Astrocyte of the cerebellum (primary cell): ENCODE results near the gene STAG1.
"Not testable (repeated sequence)": the region's sequence is repeated elsewhere in the genome, so short reads cannot be mapped to it uniquely, and the experiment has no call there.

ENCODE experiments used
- DNase-seq: peaks from one replicate; pipeline ENCODE4 v3.0.0-alpha.2; 2011; ENCODE audit warnings: low read depth
- H3K4me3 ChIP-seq: 2 replicates; pipeline ENCODE4 v1.5.1; 2011; ENCODE audit warnings: mild to moderate bottlenecking, low read depth, low read length, moderate library complexity
- CTCF ChIP-seq: IDR thresholded peaks from 2 replicates; pipeline ENCODE4 v1.5.1; 2012; ENCODE audit warnings: low read length, low read depth, moderate library complexity, mild to moderate bottlenecking; ENCODE audit errors: missing control alignments
- in situ Hi-C: cut with HindIII; loops from 2 replicates; pipeline ENCODE4 v1.10.0; 2017; ENCODE audit warnings: low sequenced_read_pairs

The STAG1 gene

DNA sequence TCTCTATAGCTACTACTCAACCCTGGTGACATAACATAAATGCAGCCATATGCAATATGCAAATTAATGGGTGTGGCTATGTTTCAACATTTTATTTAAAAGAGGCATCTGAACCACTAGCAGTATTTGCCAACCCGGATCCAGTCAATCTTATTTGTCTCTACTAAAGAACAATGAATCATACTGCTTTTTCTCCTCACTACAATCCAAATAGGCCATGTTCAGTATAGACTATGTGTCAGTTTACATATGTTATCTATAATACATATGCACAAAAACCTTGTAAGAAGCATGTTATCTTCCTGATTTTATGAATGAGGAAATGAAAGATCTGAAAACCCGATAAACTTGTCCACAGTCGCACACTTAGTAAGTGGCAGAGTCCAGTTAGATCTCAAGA lies 125.7 kb downstream of the STAG1 start:
- in situ Hi-C loops, result no loop called here
- H3K4me3 ChIP-seq, result no peak overlapping the region
- DNase-seq, result no peak
- TF ChIP-seq CTCF, result no peak

- H3K4me3 ChIP-seq, result no peak overlapping the region
- TF ChIP-seq CTCF, result no peak
- in situ Hi-C loops, result no loop called here
- no peak for DNase-seq
Measured at GRCh38 chr3:136624894-136625815, 127.0 kb downstream of the STAG1 start.

DNA sequence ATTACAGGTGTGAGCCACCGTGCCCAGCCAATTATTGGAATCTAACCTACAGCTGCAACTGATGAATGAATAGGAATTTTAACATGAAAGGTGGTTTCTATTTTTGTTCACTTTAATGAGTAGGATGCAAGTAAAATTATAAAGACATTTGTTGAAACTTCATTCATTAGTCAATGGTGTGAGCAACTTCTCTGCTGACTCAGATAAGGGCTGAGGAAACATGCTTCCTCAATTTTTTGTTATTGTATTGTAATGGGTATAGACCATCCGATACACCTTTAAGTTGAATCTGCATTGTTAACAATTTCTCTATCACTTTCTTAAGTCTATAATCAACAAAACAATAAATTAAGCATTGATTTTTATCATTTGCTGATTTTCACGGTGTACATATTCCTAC lies 127.8 kb downstream of the STAG1 start:
- H3K4me3 ChIP-seq, result no peak overlapping the region
- no peak for TF ChIP-seq CTCF
- no peak for DNase-seq
- in situ Hi-C loops, result no loop called here

- in situ Hi-C loops, result no loop called here
Measured at GRCh38 chr3:136621628-136622027, 130.6 kb downstream of the STAG1 start.

GRCh38 chr3:136620436-136620835 lies 131.7 kb downstream of the STAG1 start:
- in situ Hi-C loops, result no loop called here
- DNase-seq, result no peak
- H3K4me3 ChIP-seq, result no peak overlapping the region
- no peak for TF ChIP-seq CTCF

More at GRCh38 chr3:136621628-136622027, 130.6 kb downstream of the STAG1 start:
- TF ChIP-seq CTCF, result no peak
- no peak overlapping the region for H3K4me3 ChIP-seq
- DNase-seq, result no peak

DNA sequence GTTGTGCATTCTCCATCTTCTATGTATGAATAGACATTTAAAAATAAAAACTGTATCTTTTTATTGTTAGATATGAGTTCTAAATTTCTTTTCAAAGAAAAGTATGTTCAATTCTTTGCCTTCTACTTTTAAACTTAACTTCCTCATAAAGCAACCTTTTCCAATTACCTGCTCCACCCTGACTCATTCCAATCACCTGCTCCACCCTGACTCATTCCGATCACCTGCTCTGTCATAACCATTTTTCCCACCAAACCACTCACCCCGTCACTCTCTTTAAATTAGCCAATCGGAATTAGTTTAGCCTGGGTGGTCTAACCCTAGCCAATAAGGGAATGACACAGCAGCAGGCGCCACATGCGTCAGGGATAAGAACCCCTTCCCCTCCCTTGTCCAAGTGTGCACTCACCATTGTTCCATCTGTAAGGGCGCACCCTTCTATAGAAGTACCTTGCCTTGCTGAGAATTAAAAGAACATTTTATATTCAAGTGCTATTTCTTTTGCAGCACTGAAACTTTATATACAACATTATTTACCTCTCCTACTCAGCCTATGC lies 134.1 kb downstream of the STAG1 start:
- H3K4me3 ChIP-seq, DNase-seq, in situ Hi-C loops: not testable (repeated sequence)

- TF ChIP-seq CTCF, result no peak
Measured at GRCh38 chr3:136617198-136617597, 135.0 kb downstream of the STAG1 start.

More at GRCh38 chr3:136617198-136617597, 135.0 kb downstream of the STAG1 start:
- no peak for DNase-seq
- no peak overlapping the region for H3K4me3 ChIP-seq
- in situ Hi-C loops, result no loop called here
